NT2/D1 (cell line): Measurements from ENCODE around the gene ULBP3.

Experiments
- SUZ12 ChIP-seq: IDR thresholded peaks from 2 replicates; pipeline ENCODE4 v1.6.1; 2011; ENCODE audit not compliant: insufficient read length, insufficient read depth; ENCODE audit errors: extremely low read depth
- YY1 ChIP-seq: IDR thresholded peaks from 2 replicates; pipeline ENCODE4 v1.6.1; 2011; ENCODE audit not compliant: insufficient read length, insufficient read depth
- ZNF274 ChIP-seq: IDR thresholded peaks from 2 replicates; pipeline ENCODE4 v1.6.1; 2011; ENCODE audit warnings: mild to moderate bottlenecking, low read depth, low read length

GRCh38 chr6:150030611-150031010 lies 38.3 kb downstream of the ULBP3 start:
- TF ChIP-seq YY1 (no peak), ZNF274 (no peak), SUZ12 (no peak)
